Left colon (tissue), 2 donors: ENCODE results near the gene DMRTB1. TPM values are rescaled to one million over a fixed set of nuclear protein-coding genes. Genes with fewer than 3 reads are reported as not detected.

Experiments
- ATAC-seq: fragments of 200-7000 bp; cut with Tn5 transposase; one replicate; pipeline ENCODE4 v1.9.1; 2020; ENCODE audit warnings: mild to moderate bottlenecking, moderate library complexity
- DNase-seq, 2 donors: peaks; one replicate each; pipeline ENCODE4 v3.0.0-alpha.2; 2020
- intact Hi-C, 2 donors: fragments of 100-400 bp; cut with DNase I in 1 of 2; cut with micrococcal nuclease in 1 of 2; formaldehyde crosslinking; loops; one replicate each; pipeline versions ENCODE4 v1.11.2 to v1.14.0; 2022; cut with DNase I, micrococcal nuclease
- long read RNA-seq: library from polyadenylated mRNA; unstranded; transcript quantifications from one replicate; pipeline ENCODE4 v2.0.0, GENCODE V29; 2021
- total RNA-seq, 2 donors: library from RNA; stranded (reverse); fragmentation: NEBNext Ultra II Directional; extraction: Animal tissue kit (Norgen Biotek cat#: 25700); gene quantifications; one replicate each; pipeline ENCODE4 v1.2.1, GENCODE V29; 2021
- donor health status: DM: no; HTN: no; CAD: no.
- donor health status: DM: yes; HTN: yes; CAD: no.

DMRTB1 gene
- total RNA-seq, result not detected
- long read RNA-seq, result 0 reads

- intact Hi-C loops, result no loop called here
Observed at GRCh38 chr1:53459321-53460175, at the start of gene DMRTB1. TSS of gene DMRTB1 (plus strand) at chr1:53459399. CDS start at chr1:53459454, 55 bp downstream.

GRCh38 chr1:53409695-53410094 lies 49.5 kb upstream of the DMRTB1 start:
- intact Hi-C loops, result no loop called here
- ATAC-seq (no peak), DNase-seq (no peak)

More at GRCh38 chr1:53459321-53460175, at the start of gene DMRTB1:
- no peak for DNase-seq
- no peak for ATAC-seq

- ATAC-seq, result no peak
- intact Hi-C loops, result no loop called here
Observed at GRCh38 chr1:53410100-53410541, 49.1 kb upstream of the DMRTB1 start.

GRCh38 chr1:53410701-53411100 lies 48.5 kb upstream of the DMRTB1 start:
- DNase-seq, result no peak
- intact Hi-C loops, result no loop called here
- no peak for ATAC-seq

More at GRCh38 chr1:53410100-53410541, 49.1 kb upstream of the DMRTB1 start:
- DNase-seq, result no peak

GRCh38 chr1:53411541-53412152 lies 47.6 kb upstream of the DMRTB1 start:
- DNase-seq, result no peak
- intact Hi-C loops, result no loop called here
- ATAC-seq, result no peak

- ATAC-seq (no peak), DNase-seq (no peak)
- intact Hi-C loops, result no loop called here
Observed at GRCh38 chr1:53412285-53413174, 46.7 kb upstream of the DMRTB1 start.

- ATAC-seq (no peak), DNase-seq (no peak)
- intact Hi-C loops, result no loop called here
Observed at GRCh38 chr1:53413175-53414001, 45.8 kb upstream of the DMRTB1 start.

GRCh38 chr1:53414632-53415031 lies 44.6 kb upstream of the DMRTB1 start:
- ATAC-seq (no peak), DNase-seq (no peak)
- intact Hi-C loops, result no loop called here

- intact Hi-C loops, result no loop called here
- ATAC-seq (no peak), DNase-seq (no peak)
Observed at GRCh38 chr1:53415432-53415831, 43.8 kb upstream of the DMRTB1 start.

- intact Hi-C loops, result no loop called here
- ATAC-seq (no peak), DNase-seq (no peak)
Observed at GRCh38 chr1:53416269-53416813, 42.9 kb upstream of the DMRTB1 start.

GRCh38 chr1:53417074-53417511 lies 42.1 kb upstream of the DMRTB1 start:
- intact Hi-C loops, result no loop called here
- DNase-seq, result no peak
- ATAC-seq, result no peak

- intact Hi-C loops, result no loop called here
- DNase-seq (no peak), ATAC-seq (no peak)
Observed at GRCh38 chr1:53419034-53419433, 40.2 kb upstream of the DMRTB1 start.

- no peak for DNase-seq
- intact Hi-C loops, result no loop called here
- ATAC-seq, result no peak
Observed at GRCh38 chr1:53420341-53420740, 38.9 kb upstream of the DMRTB1 start.

- ATAC-seq, result no peak
- intact Hi-C loops, result no loop called here
- DNase-seq, result no peak
Observed at GRCh38 chr1:53421208-53421607, 38.0 kb upstream of the DMRTB1 start.

GRCh38 chr1:53430261-53430660 lies 28.9 kb upstream of the DMRTB1 start:
- intact Hi-C loops, result no loop called here
- no peak for DNase-seq
- no peak for ATAC-seq

- intact Hi-C loops, result no loop called here
- ATAC-seq (no peak), DNase-seq (no peak)
Observed at GRCh38 chr1:53430779-53431178, 28.4 kb upstream of the DMRTB1 start.

GRCh38 chr1:53431244-53431643 lies 28.0 kb upstream of the DMRTB1 start:
- no peak for DNase-seq
- no peak for ATAC-seq
- intact Hi-C loops, result no loop called here
